ENCODE results near the gene GREM2.

The GREM2 gene

GRCh38 chr1:240572328-240572727 is 39.6 kb downstream of the GREM2 start:
- no peak for DNase-seq (ENCODE audit: low read depth, low spot score)
- in situ Hi-C loops (cut with HindIII; ENCODE audit: low sequenced_read_pairs): no loop called here
- TF ChIP-seq, protein P1, sequence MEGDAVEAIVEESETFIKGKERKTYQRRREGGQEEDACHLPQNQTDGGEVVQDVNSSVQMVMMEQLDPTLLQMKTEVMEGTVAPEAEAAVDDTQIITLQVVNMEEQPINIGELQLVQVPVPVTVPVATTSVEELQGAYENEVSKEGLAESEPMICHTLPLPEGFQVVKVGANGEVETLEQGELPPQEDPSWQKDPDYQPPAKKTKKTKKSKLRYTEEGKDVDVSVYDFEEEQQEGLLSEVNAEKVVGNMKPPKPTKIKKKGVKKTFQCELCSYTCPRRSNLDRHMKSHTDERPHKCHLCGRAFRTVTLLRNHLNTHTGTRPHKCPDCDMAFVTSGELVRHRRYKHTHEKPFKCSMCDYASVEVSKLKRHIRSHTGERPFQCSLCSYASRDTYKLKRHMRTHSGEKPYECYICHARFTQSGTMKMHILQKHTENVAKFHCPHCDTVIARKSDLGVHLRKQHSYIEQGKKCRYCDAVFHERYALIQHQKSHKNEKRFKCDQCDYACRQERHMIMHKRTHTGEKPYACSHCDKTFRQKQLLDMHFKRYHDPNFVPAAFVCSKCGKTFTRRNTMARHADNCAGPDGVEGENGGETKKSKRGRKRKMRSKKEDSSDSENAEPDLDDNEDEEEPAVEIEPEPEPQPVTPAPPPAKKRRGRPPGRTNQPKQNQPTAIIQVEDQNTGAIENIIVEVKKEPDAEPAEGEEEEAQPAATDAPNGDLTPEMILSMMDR (IDR thresholded peaks at IDR 0.05; ENCODE audit: low read depth, low read length): no peak
- H3K4me3 ChIP-seq (ENCODE audit: low read depth, low read length): no peak overlapping the region

GRCh38 chr1:240571782-240572181 is 40.2 kb downstream of the GREM2 start:
- H3K4me3 ChIP-seq (ENCODE audit: low read depth, low read length): no peak overlapping the region
- TF ChIP-seq, protein P1 (IDR thresholded peaks at IDR 0.05; ENCODE audit: low read depth, low read length): no peak
- in situ Hi-C loops (cut with HindIII; ENCODE audit: low sequenced_read_pairs): no loop called here
- DNase-seq (ENCODE audit: low read depth, low spot score): no peak

DNA sequence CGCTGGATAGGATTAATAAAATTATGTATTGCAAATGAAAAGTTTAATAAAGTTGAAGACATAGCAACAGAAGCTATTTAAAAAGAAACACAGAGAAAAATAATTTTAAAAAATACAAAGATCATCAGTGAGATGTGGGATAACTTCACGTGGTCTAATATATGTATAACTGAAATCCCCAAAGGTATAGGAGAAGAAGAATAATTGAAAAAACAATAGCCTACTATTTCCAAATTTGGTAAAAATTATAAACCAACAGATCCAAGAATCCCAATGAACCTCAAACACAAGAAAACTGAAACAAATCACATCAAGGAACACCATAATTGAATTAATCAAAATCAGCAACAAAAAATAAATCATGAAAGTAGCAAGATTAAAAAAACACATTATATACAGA is 44.9 kb downstream of the GREM2 start:
- DNase-seq (ENCODE audit: low read depth, low spot score): no peak
- no peak overlapping the region for H3K4me3 ChIP-seq (ENCODE audit: low read depth, low read length)
- TF ChIP-seq, protein P1 (IDR thresholded peaks at IDR 0.05; ENCODE audit: low read depth, low read length): no peak
- in situ Hi-C loops (cut with HindIII; ENCODE audit: low sequenced_read_pairs): no loop called here

DNA sequence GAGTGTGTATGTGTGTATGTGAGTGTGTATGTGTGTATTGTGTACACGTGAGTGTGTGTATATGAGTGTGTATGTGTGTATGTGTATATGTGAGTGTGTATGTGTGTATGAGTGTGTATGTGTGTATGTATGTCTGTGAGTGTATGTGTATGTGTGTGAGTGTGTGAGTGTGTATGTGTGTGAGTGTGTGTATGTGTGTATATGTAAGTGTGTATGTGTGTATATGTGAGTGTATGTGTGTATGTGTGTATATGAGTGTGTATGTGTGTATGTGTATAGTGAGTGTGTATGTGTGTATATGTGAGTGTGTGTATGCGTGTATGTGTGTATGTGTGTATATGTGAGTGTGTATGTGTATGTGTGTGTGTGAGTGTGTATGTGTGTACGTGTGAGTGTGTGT is 49.2 kb downstream of the GREM2 start:
- in situ Hi-C loops (cut with HindIII; ENCODE audit: low sequenced_read_pairs): no loop called here
- TF ChIP-seq, protein P1 (IDR thresholded peaks at IDR 0.05; ENCODE audit: low read depth, low read length): no peak
- H3K4me3 ChIP-seq (ENCODE audit: low read depth, low read length): no peak overlapping the region
- DNase-seq (ENCODE audit: low read depth, low spot score): no peak

DNA sequence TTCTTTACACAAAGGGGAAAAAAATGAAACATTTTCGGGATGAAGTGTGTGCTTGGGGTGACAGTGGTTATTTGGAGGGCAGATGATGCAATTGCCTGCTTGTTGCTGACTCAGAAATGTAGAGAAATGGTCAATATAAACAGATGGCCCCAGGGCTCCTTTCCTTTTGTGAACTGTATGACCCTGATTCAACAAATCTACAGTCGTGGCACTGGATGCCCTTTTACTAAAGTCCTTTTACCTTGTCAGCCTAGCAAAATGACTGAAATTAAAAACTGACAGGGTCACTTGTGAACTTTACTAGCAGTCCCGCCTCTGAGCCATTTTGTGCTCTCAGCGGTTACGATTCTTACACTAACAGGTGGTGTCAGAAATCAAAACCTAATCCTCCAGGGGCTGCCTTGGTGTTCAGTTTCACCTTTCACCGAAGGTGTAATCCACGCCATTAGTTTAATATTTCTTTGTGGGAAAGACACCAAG is 49.8 kb downstream of the GREM2 start:
- in situ Hi-C loops (cut with HindIII; ENCODE audit: low sequenced_read_pairs): no loop called here
- H3K4me3 ChIP-seq (ENCODE audit: low read depth, low read length): no peak overlapping the region
- no peak for DNase-seq (ENCODE audit: low read depth, low spot score)
- TF ChIP-seq, protein P1 (IDR thresholded peaks at IDR 0.05; ENCODE audit: low read depth, low read length): no peak

DNA sequence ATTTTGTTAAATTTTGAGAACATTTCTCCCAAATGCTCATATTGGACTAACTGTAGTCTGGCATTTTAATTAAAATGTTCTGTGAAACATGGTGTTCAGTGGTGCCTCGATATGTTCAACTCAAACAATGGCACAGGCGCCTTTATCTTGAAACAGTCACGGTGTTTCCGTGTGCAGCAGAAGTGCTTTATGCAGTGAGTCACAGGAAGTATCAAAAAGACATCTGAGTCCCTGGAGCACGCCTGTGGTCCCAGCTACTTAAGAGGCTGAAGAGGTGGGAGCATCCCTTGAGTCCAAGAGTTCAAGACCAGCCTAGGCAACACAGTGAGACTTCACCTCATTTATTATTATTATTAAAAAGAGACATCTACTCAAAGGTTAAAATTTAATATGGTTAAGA is 52.2 kb downstream of the GREM2 start:
- TF ChIP-seq, protein P1 (IDR thresholded peaks at IDR 0.05; ENCODE audit: low read depth, low read length): no peak
- H3K4me3 ChIP-seq (ENCODE audit: low read depth, low read length): no peak overlapping the region
- in situ Hi-C loops (cut with HindIII; ENCODE audit: low sequenced_read_pairs): no loop called here
- DNase-seq (ENCODE audit: low read depth, low spot score): no peak

GRCh38 chr1:240555524-240555923 is 56.4 kb downstream of the GREM2 start:
- TF ChIP-seq, protein P1 (IDR thresholded peaks at IDR 0.05; ENCODE audit: low read depth, low read length): no peak
- DNase-seq (ENCODE audit: low read depth, low spot score): no peak
- H3K4me3 ChIP-seq (ENCODE audit: low read depth, low read length): no peak overlapping the region
- in situ Hi-C loops (cut with HindIII; ENCODE audit: low sequenced_read_pairs): no loop called here

All from astrocyte of the spinal cord (primary cell).